IPS-15b (cell line): Measurements from ENCODE around the gene CIAO2B.
A peak's percentile ranks its signal among the peaks of the same experiment; 100 is the strongest.

Experiments
- H3K27me3 ChIP-seq: one replicate; pipeline ENCODE4 v1.6.1; 2013; ENCODE audit warnings: low read length; ENCODE audit not compliant: control insufficient read depth, insufficient read depth
- H3K36me3 ChIP-seq: one replicate; pipeline ENCODE4 v1.6.1; 2013; ENCODE audit warnings: low read length; ENCODE audit not compliant: control insufficient read depth, insufficient read depth
- H3K4me1 ChIP-seq: one replicate; pipeline ENCODE4 v1.6.1; 2013; ENCODE audit warnings: mild to moderate bottlenecking, low read length; ENCODE audit not compliant: control insufficient read depth, insufficient read depth
- H3K4me3 ChIP-seq: one replicate; pipeline ENCODE4 v1.5.1; 2013; ENCODE audit warnings: low read depth, low read length
- H3K9ac ChIP-seq: one replicate; pipeline ENCODE4 v1.6.1; 2013; ENCODE audit warnings: low read depth, mild to moderate bottlenecking, low read length
- H3K9me3 ChIP-seq: one replicate; pipeline ENCODE4 v1.6.1; 2013; ENCODE audit warnings: mild to moderate bottlenecking, low read length; ENCODE audit not compliant: control insufficient read depth, insufficient read depth

Gene CIAO2B

DNA sequence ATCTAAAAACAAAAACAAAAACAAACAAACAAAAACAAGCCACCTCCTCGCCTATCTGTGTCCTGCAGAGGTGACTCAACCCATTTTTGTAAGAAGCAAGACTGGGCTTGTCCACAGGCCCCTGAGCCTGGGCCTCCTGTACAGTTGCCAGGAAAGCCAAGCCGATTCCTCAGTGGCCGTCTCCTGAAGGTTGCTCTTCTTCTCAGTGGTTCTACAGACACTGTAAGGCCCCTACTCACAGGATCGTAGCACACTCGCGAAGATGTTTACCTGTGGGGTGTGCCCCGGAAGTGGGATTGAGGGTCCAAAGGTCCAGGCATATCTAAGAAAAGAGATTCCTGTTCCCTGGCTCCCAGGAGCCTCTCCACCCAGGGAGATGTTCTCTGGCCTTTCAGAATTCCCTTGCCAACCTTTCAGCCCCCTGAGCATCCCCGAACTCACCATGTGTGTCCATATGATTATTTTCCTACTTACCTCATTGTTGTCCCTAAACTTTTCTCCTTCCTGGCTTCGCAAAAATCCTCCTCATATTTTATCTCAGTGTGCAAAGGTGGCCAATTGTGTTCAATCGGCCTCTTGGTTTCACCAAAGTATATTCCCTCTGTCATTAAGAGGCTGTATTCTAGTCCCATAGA is 19.4 kb upstream of the CIAO2B start:
- Histone ChIP-seq H3K36me3 (no peaks in the 10 kb centered on the region), H3K9ac (no peak overlapping the region), H3K27me3 (peaks cover 22% of the 10 kb centered on the region), H3K4me3 (no peak overlapping the region), H3K4me1 (no peaks in the 10 kb centered on the region), H3K9me3 (no peaks in the 10 kb centered on the region)

DNA sequence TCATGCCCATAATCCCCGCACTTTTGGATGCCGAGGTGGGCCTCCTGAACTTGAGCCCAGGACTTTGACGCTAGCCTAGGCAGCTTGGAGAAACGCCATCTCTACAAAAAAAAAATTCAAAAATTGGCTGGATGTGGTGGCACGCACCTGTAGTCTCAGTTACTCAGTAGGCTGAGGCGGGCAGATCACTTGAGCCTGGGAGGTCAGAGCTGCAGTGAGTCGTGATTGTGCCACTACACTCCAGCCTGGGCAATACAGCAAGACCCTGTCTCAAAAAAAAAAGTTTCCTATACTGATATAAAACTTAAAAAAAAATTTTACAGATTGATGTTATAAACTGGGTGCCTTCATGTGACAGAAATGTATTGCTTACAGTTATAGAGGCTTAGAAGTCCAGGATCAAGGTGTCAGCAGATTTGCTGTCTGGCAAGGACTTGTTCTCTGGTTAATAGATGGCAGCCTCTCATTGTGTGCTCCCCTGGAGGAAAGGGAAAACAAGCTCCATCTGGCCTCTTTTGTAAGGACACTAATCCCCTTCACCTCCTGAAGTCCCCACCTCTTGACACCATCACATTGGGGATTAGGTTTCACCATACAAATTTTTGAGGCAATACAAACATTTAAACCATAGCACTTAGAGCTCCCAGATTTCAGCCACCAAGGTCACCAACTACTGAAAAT is 18.4 kb upstream of the CIAO2B start:
- H3K4me1 ChIP-seq, result no peaks in the 10 kb centered on the region
- H3K27me3 ChIP-seq, result peaks cover 32% of the 10 kb centered on the region
- no peaks in the 10 kb centered on the region for H3K9me3 ChIP-seq
- H3K9ac ChIP-seq, result no peak overlapping the region
- H3K36me3 ChIP-seq, result no peaks in the 10 kb centered on the region
- H3K4me3 ChIP-seq, result no peak overlapping the region

DNA sequence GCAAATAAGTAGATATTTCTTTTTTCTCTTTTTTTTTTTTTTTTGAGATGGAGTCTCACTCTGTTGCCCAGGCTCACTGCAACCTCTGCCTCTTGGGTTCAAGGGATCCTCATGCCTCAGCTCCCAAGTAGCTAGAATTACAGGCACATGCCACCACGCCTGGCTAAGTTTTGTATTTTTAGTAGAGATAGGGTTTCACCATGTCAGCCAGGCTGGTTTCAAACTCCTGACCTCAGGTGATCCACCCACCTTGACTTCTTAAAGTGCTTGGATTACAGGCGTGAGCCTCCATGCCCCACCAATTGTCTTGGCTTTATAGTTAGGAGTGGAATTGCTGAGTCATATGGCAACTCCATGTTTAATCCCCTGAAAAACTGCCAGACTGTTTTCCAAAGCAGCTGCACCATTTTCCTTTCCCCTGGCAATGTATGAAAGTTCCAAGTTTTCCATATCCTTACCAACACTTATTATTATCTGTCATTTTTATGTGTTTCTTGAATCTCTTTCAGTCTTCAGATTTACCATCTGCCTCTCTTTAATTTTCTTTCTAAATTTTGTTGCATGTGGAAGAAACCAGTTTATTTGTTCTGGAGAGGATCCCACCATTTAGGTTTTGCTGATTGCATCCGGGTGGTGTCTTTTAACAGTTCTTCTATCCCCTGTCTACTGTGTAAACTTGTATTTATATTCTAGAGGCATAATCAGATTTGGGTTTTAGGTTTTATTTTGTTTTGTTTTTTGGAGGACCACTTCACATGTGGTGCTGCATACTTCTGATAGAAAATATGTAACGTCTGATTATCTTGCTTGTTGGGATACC is 17.0 kb upstream of the CIAO2B start:
- Histone ChIP-seq H3K9ac (no peak overlapping the region), H3K4me1 (no peaks in the 10 kb centered on the region), H3K4me3 (no peak overlapping the region), H3K9me3 (no peaks in the 10 kb centered on the region), H3K36me3 (no peaks in the 10 kb centered on the region), H3K27me3 (peaks cover 36% of the 10 kb centered on the region)

DNA sequence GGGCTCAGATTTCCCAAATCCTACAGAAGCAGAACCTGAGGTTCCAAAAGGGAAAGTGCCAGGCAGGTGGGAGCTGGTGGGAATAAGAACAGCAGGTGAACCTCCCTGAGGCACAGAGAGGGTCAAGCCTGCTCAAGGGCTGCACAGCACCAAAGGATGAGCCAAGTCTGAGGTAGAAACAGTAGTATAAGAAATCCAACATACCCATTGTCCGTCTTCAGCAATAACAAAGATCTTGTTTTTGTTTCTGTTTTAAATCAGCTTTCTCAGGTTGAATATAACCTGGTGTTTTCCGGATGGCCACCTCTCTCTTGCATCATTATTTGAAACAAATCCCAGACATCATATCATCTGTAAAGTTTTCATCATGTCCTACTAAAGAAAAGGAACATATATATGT is 16.2 kb upstream of the CIAO2B start:
- no peak overlapping the region for H3K9ac ChIP-seq
- H3K27me3 ChIP-seq, result peaks cover 36% of the 10 kb centered on the region
- no peaks in the 10 kb centered on the region for H3K4me1 ChIP-seq
- no peaks in the 10 kb centered on the region for H3K36me3 ChIP-seq
- no peaks in the 10 kb centered on the region for H3K9me3 ChIP-seq
- H3K4me3 ChIP-seq, result no peak overlapping the region

DNA sequence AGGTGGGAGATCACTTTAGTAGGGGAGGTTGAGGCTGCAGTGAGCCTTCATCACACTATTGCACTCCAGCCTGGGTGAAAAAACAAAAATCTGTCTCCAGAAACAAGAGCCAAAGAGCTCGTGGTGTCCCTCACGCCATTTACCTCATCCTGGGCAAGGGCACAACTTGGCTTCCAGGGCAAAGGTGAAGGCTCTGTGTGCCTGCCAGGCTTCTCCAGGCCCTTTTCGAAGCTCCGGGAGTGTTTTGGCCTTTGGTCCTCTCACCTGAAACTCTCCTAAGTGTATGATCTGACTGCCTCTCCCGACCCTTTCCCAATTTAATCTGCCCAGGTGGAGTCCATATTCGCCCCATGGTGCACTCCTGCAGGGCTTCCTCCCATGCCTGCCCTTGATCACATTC is 15.3 kb upstream of the CIAO2B start:
- peaks cover 36% of the 10 kb centered on the region for H3K27me3 ChIP-seq
- no peaks in the 10 kb centered on the region for H3K4me1 ChIP-seq
- no peaks in the 10 kb centered on the region for H3K36me3 ChIP-seq
- no peaks in the 10 kb centered on the region for H3K9me3 ChIP-seq
- H3K9ac ChIP-seq, result no peak overlapping the region
- no peak overlapping the region for H3K4me3 ChIP-seq

DNA sequence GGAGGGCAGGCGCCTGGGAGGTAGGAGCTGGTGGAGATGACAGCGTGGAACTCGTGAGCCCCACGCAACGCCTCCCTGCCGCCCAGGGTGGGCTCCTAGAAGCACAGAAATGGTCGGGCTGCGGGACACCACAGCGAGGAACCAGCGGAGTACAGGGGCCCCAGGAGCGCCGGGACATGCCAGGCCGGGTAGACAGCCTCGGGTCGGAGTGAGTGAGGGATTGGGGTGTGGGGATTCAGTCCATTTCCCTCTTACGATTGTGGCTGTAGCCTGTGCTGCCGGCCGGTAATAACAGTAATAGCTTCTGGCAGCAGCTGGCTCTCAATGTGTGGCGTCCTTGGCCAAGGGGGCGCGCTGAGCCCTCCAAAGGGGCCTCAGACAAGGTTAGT is 14.6 kb upstream of the CIAO2B start:
- Histone ChIP-seq H3K4me1 (no peaks in the 10 kb centered on the region), H3K9me3 (no peaks in the 10 kb centered on the region), H3K4me3 (peak overlapping the region; percentile 54), H3K27me3 (peaks cover 36% of the 10 kb centered on the region), H3K36me3 (no peaks in the 10 kb centered on the region), H3K9ac (no peak overlapping the region)

DNA sequence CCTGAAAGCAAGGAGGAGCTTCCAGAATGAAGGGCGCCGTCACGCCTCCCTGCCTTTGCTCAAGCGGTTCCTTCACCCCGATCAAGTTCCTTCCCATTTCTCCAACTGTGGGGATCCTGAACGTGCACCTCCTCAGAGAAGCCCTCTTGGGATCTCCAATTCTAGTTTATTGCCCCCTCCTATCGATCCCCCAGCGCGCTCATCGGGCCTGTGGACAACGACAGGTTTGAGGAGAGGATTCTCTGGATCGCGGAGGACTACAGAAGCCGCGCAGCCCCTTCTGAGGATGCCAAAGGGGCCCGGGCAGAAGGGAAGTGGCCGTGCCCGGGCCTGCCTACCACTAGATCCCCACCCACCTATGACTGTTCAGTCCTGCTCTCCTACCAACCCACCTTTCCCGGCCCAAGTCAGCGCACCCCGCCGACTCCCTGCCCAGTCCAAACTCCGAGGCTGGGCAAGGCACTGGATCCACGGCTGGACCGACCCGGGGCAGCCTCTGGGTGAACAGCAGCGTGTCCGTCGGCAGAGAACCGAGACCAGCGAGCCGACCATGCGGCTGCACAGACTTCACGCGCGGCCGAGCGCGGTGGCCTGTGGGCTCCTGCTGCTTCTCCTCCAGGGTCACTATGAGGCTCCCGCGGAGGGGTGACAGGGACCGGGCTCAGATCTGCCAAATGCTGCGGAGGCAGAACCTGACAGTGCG is 14.1 kb upstream of the CIAO2B start:
- H3K4me3 ChIP-seq, result peak overlapping the region; percentile 54
- H3K27me3 ChIP-seq, result peaks cover 36% of the 10 kb centered on the region
- H3K4me1 ChIP-seq, result no peaks in the 10 kb centered on the region
- H3K36me3 ChIP-seq, result no peaks in the 10 kb centered on the region
- H3K9ac ChIP-seq, result no peak overlapping the region
- H3K9me3 ChIP-seq, result no peaks in the 10 kb centered on the region

DNA sequence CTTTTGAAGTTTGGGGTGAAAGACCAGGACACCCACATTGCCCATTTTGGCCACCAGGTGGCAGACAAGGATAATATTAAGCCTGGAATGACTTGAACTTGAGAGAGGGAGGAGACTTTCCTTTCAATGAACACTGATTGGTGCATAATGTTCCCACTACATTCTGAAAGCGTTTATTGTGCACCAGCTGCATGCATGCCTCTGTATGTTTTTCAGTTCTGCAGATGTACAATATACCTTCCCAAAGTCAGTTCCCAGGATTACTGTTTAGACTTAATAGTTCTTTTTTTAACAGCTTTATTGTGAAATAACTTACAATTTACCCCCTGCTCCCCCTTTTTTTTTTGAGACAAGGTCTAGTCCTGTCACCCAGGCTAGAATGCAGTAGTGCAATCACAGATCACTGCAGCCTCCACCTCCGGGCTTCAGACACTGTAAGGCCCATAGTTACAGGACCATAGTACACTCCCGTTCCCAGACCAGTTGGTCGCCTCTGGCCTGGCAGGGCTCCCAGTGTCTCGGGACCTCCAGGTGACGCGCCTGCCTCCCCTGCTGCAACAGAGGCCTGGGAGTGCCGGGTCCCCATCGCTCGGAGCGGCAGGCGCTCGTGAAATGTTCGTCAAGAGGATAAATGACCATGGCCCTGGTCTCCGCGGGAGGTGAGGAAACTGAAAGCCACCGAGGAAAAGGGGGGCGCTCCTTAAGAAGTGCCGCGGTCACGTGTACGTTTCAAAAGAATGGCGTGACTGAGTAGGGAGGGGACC is 13.3 kb upstream of the CIAO2B start:
- Histone ChIP-seq H3K4me1 (no peaks in the 10 kb centered on the region), H3K9me3 (no peaks in the 10 kb centered on the region), H3K4me3 (peak overlapping the region; percentile 54), H3K36me3 (no peaks in the 10 kb centered on the region), H3K9ac (no peak overlapping the region), H3K27me3 (peaks cover 36% of the 10 kb centered on the region)

DNA sequence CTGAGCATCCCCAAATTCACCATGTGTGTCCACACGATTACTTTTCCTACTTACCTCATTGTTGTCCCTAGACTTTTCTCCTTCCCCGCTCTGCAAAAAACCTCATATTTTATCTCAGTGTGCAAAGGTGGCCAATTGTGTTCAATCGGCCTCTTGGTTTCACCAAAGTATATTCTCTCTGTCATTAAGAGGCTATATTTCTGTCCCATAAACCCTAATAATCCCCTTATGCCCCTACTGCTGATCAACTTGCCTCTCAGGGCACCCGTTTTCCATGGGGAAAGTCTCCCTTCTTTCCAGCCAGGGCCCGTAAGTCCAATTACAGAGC is 12.7 kb upstream of the CIAO2B start:
- no peak overlapping the region for H3K4me3 ChIP-seq
- H3K27me3 ChIP-seq, result peaks cover 34% of the 10 kb centered on the region
- H3K9ac ChIP-seq, result no peak overlapping the region
- no peaks in the 10 kb centered on the region for H3K9me3 ChIP-seq
- H3K36me3 ChIP-seq, result peaks cover 2% of the 10 kb centered on the region
- no peaks in the 10 kb centered on the region for H3K4me1 ChIP-seq

DNA sequence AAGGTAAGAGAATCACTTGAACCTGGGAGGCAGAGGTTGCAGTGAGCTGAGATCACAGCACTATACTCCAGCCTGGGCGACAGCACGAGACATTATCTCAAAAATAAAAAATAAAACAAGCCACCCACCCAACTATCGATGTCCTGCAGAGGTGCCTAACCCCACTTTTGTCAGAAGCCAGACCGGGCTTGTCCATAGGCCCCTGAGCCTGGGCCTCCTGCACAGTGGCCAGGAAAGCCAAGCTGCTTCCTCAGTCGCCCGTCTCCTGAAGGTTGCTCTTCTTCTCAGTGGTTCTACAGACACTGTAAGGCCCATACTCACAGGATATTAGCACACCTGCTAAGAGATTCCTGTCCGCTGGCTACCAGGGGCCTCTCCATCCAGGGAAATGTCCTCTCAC is 12.3 kb upstream of the CIAO2B start:
- H3K9ac ChIP-seq, result no peak overlapping the region
- no peaks in the 10 kb centered on the region for H3K9me3 ChIP-seq
- H3K27me3 ChIP-seq, result peaks cover 34% of the 10 kb centered on the region
- H3K4me1 ChIP-seq, result no peaks in the 10 kb centered on the region
- H3K4me3 ChIP-seq, result no peak overlapping the region
- peaks cover 6% of the 10 kb centered on the region for H3K36me3 ChIP-seq

DNA sequence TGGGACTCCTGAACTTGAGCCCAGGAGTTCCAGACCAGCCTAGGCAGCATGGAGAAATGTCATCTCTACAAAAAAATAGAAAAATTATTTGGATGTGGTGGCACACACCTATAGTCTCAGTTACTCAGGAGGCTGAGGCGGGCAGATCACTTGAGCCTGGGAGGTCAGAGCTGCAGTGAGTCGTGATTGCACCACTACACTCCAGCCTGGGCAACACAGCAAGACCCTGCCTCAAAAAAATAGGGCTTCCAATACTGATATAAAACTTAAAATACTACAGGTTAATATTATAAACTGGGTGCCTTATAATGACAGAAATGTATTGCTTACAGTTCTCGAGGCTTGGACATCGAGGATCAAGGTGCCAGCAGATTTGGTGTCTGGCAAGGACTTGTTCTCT is 11.7 kb upstream of the CIAO2B start:
- Histone ChIP-seq H3K36me3 (peaks cover 12% of the 10 kb centered on the region), H3K4me1 (no peaks in the 10 kb centered on the region), H3K9ac (no peak overlapping the region), H3K9me3 (no peaks in the 10 kb centered on the region), H3K27me3 (peaks cover 34% of the 10 kb centered on the region), H3K4me3 (no peak overlapping the region)
